DMS114 treated with DMSO at 0.1 percent for 48 hours (cell line): ENCODE measurements around the gene CCDC30.

Experiments
- DNase-seq: peaks from one replicate; lab custom pipeline; 2025; ENCODE audit not compliant: unreplicated experiment; lab: John Stamatoyannopoulos, UW

The CCDC30 gene

DNA sequence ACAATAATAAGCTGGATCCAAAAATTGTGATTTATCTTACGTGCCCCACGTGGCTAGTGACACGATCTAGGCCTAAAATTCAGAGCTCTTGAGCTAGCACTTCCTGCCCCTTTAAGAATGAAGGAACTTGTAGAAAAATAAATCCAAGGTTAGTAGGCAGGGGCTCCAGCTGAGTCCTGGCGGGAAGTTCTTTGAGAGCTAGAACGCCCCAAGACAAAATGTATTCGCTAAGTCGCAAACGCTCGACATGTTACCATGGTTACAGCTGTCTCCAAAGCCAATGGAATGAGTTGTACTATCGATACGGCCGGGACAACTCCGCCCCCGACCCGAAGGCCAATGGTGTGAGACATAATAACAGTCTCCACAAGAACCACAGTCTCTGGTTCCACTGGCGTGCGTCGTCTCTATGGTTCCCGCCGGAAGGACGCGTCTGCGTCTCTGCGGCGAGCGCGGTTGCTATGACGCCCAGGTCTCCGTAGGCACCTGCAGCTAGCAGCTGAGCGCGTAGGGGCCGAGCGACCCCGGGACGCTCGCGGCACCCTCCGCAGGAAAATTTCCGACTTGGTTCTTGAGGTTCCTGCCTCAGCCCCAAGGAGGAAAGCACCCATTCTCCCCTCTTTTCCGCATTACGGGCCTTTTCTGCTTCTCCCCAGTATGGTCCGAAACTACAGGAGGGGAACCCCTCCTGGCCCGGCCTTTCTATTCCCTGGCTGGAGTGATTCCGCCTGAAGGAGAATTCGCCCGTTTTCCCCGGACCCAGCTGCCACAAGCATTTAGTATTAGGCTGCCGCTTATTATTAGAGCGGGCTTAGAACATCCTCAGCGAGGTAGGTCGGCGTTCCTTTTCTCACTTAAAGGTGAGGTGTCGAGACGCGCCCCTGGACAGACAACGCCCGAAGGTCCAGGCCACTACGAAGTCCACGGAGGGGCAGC lies at the start of gene CCDC30:
CCDC30 (plus strand) TSS at position 459 of the 936 bp plus-strand sequence. CDS start 17,266 bp downstream, outside the sequence.
- DNase-seq = peak; percentile 98

DNA sequence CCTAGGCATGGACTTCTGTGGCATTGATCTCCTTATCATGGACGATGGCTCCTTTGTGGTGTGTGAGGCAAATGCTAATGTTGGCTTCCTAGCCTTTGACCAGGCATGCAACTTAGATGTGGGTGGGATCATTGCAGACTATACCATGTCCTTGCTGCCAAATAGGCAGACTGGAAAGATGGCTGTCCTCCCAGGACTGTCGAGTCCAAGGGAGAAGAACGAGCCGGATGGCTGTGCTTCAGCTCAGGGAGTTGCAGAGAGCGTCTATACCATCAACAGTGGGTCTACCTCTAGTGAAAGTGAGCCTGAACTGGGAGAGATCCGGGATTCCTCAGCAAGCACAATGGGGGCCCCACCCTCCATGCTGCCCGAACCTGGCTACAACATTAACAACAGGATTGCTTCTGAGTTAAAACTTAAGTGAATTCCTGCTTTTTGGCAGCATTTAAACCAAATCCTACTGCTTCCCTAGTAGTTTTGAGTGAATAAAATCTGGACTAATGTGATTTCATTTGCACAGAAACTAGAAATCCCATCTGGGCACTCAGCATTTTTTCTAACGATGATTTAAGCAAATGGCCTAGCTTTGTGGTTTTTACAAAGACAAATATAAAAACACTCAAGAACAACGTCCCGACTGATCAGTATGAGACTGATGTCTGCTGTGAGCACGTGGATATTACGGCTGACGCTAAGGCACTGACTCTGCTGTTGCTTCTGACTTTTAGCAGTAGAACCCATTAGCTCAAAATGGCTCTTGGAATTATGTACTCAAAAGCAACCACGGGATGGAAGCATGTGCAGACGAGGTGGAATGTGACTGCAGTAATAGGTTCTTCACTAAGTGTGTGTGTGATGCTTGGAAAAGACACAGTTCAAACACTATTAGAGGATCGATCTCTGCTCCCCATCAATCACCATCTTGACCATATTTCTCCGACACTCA lies 48.3 kb upstream of the CCDC30 start:
- DNase-seq = no peak

DNA sequence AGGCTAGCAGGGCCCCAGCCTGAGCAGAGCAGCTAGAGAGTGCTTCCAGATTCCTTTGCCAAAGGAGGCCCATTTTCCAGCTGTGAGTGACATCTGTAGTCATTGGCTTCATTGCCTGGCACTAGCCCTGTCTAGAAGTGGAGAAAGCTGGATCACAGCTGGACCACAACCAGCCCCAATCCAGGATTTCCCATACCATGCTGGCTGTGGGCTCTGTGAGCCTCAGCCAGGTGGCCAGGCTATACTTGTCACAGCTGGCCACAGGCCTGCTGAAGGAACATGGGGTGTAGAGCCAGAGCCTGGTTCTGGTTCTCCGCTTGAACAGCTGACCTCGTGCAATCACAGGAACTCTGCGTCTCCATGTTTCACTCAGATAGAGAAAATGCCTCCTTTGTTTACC lies 45.9 kb upstream of the CCDC30 start:
- no peak for DNase-seq

DNA sequence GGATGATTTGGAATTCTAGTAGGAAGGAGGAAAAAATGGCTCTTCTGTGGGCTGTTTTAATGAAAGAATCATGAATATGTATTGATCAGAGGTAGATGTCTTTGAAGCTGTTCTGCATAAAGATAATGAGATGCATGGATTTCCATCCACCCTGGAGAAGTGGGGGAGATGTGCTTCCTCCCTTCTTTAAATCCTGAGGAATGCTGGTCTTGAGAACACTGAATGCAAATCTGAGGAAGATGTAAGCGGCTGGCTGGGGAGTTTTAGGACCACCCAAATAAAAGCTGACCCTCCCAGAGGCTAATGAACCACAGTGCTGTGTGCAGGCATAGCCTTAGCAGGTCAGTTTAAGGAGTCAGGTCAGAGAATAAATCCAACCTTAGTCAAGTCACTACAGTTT lies 44.6 kb upstream of the CCDC30 start:
- no peak for DNase-seq

DNA sequence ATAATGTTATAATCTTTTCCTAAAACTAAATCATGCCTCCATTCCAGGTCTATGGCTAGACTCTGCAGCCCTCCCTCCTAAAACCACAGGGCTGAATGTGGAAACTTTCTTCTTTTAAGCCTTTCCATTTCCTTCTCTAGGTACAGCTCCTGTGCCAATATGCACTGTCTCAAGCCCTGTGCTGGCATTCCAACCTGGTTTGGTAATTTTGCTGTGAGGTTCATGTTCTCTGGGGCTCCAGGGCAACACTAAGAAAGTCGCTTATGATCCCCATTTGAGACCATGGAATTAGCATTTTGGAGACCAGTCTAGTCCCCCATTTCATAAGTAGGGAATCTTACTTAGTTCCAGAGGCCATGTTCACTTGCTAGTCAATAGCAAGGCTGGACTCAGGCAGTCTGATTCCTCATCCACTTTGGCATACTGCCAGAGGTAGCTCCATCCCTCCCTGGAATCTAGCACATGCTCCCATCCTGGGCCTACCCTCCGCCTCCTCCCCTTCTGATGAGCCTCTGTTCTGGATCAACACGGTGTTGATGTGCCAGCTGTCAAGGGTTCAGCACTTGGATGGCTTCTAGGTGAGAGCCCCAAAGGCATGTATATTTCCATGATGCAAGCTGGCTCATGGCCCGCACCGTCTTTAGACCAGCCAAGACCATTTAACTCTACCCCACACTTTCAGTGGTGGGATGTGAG lies 43.8 kb upstream of the CCDC30 start:
- no peak for DNase-seq

DNA sequence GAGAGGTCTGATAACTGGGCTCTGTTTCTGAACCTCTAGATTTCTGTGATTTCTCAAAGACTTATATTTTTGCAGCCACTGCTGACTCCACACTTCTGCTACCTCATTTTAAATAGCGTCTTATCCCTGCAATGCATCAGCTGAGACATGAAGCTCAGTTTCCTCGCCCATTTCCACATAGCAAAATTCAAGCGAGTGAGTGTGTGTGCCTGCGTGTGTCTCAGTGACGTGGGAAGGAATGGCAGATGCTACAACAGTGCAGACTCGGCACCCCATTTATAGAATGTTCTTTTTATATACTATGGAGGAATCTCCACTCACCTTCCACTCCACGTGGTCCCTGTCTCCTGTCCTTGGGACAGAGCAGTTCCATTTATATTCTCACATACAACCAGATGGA lies 43.0 kb upstream of the CCDC30 start:
- DNase-seq = no peak

DNA sequence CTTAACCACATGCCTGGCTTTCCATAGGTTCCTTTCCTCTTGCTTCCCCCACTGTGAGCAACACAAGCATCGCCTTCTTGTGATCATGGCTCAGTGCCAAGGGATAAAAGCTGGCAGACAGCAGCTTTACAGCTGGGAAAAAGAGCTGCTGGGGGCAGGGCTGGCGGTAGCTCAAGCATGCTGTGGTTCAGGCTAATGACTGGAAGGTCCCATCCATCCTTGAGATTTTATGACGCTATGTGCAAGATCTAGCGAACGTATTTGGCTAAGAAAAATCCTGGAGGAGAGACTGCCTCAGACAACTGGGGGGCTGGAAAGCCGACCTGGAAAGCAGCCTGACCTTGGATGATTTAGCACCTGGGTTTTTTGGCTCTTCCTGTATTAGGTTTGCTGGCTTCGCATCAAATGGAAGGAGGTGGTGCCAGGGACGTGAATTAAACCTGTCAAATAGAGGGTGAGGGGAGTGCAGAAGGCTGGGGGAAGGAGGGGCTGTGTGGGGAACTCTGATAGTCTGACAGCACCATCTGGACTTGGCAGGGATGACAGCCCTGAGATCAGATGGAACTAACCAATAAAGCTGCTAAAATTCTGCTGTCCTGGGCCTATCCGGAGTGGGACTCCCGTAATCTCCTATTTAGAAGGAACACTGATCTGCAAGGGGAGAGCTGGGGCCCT lies 42.0 kb upstream of the CCDC30 start:
- DNase-seq = no peak

DNA sequence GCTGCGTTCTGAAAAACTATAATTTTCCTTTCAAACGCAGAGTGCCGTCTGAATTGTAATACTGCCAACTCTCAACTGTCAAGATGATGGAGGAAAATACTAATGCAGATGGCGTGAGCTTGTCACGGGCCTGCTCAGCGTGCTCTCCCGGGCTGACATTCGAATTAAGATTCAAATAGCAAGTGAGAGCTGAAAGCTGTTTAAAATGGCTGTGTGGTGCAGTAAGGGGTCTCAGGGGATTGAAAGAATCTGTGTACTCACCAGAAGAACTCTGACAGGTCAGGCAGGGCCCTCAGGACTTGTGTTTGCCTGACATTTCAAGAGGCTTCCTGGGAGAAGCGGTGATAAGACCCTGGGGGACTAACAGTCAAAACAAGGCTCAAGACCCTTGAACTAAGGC lies 40.3 kb upstream of the CCDC30 start:
- no peak for DNase-seq

DNA sequence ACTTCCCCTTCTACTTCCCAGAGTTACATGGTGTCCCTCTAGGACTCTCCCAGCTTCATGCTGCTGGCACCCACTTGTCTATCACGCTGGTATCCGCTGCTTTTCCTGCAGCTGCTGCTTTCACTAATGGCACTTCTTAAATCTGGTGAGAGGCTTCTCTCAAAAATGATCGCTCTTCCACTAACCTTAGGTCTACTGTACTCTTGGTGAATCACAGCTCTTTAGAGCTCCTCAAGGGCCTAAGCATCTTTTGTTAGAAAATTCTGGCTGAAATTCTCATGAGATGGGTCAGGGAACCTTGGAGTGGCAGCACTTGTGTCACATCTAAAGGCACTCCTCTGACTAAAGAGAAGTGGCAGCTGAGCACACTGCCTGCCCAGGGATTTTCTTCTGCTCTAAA lies 39.4 kb upstream of the CCDC30 start:
- no peak for DNase-seq

DNA sequence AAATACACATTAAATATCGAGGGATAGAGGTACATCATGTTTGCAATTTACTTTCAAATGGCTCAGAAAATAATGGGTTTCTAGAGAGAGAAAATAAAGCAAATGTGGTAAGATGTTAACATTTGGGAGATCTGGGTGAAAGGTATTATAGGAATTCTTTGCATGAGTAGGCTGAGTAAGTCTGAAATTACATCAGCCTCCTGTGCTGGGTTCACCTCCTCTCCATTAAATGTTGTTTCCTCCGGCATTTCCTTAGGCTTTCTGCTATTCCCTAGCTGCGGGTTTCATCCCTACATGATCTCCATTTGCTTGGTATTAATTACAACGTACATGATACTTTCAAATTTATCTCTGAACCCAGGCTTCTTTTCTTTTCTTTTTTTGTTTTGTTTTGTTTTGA lies 38.9 kb upstream of the CCDC30 start:
- no peak for DNase-seq

DNA sequence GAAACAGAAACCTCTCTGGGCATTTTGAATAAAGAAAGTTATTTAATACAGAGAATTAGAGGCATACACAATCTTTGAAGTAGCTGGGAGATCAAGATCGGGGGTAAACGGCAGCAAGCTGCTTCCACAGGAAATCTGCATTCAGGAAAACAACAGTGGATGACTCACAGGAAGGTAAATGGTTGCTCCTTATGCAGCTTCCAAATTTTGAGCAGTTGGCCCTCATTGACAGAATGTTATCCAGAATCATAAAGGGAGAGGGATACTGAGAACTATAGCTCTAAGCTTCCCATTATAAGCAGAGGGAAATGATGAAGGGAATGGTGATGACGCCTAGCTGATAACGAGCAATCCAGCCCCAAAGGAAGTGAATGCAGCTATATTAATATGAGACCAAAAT lies 35.8 kb upstream of the CCDC30 start:
- no peak for DNase-seq

DNA sequence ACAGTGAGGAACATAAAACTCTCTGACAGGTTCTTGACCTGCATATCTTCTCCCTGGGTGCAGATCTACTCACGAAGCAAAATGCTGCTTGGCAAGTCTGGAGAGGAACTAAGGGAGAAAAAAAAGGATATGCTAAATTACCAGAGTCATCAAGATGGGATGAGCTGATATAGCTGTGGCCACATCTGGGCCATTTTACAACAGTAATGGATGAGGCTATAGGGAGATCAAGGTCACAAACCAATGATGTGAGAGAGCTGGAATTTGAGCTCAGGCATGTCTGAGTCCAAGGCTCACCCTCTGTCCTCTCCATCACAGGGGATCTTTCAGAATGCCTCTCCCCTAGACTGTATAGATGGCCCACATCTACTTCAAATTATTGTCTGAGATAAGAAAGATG lies 33.5 kb upstream of the CCDC30 start:
- no peak for DNase-seq

DNA sequence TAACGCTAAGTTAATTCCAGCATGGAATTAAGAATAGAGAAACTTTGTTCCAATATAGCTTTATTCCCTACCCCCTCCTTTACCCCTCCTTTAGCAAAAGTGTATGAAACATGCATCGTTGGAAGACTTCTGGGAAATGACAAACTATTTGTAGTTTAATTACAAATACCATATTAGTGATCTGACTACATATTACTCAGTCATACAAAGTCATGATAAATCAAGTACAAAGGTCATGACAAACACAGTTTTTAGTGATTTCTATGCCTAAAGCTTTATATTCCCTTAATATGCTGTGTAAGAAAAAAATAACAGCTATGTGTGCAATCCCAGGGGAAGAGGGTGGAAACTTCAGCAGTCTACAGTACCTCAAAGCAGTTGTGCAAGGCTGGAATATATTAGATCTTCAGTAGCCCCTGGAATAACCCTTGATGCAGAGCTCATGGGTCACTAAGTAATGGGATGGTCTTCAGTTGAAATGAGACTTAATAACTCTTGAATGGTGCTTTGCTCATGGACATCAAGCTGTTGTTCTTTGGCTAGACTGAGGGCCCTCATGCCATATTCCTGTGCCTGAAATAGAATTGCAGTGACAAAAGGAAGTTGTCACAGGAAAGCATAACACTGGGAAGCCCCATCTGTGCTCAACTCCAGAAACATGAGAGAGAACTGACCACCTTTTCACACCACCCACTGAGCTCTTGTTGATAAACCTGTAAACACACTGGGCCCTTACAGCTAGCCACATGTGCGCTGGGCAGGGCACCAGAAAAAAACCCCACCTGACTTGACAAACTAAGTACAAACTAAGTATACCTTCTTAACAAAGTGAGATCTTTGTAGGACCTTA lies 32.6 kb upstream of the CCDC30 start:
- DNase-seq = no peak

DNA sequence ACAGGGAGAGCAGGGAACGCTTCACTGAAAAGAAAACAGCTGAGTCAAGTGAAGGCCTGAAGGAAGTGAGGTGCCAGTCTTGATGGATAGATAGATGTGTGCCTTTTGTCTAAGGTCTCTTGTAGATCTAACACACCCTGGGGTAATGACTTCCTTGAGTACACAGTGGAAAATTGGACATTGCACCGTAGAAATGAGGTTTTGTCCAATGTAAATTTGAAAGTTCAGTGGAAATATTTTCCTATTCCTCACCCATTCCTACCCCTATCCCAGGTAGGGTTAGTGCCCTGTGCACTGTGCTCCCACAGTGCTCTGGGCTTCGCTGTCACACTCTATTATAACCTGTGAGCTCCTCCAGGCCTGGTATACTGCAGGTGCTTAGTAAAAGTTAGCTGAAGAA lies 31.6 kb upstream of the CCDC30 start:
- no peak for DNase-seq

DNA sequence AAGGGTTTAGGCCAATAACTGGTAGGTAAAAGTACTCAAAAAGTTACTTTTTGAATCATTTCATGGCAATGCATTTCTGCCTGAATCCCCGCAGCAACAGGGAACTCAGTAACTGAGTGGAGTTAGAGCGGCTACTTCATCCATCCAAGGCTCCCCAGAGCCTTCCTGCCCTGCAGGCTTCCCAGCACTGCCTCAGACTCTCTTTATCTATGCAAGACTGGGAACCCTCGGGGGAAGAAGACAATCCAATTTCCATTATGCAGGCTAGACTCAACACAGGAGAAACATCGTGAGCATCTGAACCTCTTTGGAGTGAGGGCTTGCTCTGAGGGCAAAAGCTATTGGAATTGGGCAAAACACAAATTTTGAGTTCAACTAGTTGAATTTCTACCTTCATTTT lies 30.4 kb upstream of the CCDC30 start:
- DNase-seq = no peak

DNA sequence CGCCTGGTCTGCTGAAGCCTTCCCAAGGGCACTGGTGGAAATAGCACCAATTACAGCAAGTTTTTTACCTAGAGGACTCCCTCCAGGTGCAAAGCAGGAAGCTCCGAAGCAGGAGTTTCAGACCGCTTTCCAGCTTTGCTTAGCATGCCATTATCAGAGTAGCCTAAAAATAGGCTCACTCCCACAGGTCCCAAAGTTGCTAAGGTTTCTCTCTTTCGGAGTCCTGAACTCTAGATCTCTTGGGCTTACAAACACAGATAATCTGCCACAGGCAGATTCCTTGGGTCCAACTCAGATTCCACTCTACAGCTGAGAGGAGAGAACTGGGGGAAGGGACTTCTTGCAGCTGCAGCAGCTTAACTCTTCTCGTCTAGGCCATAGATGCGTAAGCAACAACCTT lies 29.7 kb upstream of the CCDC30 start:
- no peak for DNase-seq

DNA sequence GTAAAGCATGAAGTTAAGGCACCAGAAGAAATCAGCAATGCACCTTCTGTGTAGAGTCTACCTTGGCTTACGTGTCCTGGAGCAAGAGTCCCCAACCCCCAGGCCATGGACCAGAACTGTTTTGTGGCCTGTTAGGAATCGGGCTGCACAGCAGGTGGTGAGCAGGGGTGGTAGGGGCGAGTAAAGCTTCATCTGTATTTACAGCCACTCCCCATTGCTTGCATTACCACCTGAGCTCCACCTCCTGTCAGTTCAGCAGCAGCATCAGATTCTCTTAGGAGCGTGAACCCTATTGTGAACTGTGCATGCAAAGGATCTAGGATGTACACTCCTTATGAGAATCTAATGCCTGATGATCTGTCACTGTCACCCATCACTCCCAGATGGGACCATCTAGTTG lies 28.7 kb upstream of the CCDC30 start:
- no peak for DNase-seq

DNA sequence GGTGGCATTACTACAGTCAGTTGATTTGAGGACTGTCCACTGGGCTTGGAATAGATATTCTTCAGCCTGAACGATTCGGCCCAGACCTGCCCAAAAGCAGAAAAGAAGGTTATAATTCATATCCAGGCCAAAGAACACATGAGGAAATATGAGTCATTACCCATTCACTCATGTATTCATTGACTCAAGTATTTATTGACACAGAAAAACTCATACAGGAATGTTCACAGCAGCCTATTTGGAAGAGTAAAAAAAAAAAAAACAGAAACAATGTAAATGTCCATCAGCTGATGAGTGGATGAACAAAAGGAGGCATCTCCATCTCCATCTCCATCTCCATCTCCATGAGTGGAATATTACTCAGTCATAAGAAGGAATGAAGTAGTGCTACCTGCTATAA lies 23.1 kb upstream of the CCDC30 start:
- DNase-seq = no peak

DNA sequence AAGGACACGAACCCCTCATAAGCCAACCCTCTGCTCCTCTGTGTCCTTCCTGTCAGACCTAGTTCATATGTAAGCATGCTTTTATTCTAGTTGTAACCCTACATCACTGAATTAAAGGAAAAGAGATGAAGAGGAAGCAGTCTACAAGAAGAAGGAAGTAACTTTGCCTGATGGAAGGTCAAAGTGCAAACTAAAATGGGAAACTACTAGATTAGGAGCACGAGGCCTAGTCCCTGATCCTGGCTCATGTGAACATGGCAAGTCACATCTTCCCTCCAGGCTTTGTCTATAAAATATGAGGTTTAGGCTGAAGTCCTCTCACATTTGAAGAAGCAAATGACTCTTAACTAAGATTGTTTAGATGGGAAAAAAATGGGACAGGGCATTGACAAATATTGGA lies 20.4 kb upstream of the CCDC30 start:
- no peak for DNase-seq

DNA sequence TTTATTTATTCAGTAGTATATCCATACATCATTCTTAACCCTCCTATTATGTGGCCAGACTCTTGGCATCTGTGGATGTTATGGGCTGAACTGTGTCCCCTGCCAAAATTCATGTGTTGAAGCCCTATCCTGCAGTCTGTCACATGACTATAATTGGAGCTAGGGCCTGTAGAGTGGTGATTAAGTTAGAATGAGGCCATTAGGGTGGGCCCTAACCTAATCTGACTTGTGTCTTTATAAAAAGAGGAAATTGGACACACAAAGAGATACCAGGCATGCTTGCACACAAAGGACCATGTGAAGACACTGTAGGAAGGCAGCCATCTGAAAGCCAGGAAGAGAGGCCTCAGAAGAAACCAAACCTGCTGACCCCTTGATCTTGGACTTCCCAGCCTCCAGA lies 13.8 kb upstream of the CCDC30 start:
- DNase-seq = no peak
